OCI-LY7 (cell line): Measurements from ENCODE around the gene DNAH5. TPM values are rescaled to one million over a fixed set of nuclear protein-coding genes. Genes with fewer than 3 reads are reported as not detected.

Experiments used
- BruUV-seq: library from RNA; stranded (reverse); fragments of 400-500 nt; replicated peaks from 2 replicates; lab custom pipeline; 2021; lab: Mats Ljungman, UMichigan
- CTCF ChIA-PET: fragments of 300-600 bp; sonication (Branson Sonifier 250); formaldehyde crosslinking; loops from one replicate; lab custom pipeline; 2022; ENCODE audit warnings: antibody characterized with exemption; ENCODE audit not compliant: unreplicated experiment; lab: Charles Lee
- POLR2A ChIA-PET: fragments of 300-600 bp; sonication (Branson Sonifier 250); formaldehyde crosslinking; loops from one replicate; lab custom pipeline; 2022; ENCODE audit warnings: antibody characterized with exemption; lab: Charles Lee
- DNase-seq: peaks from one replicate; pipeline ENCODE4 v3.0.0-alpha.2; 2015; ENCODE audit warnings: low spot score
- H2AFZ ChIP-seq: fragments of 200-600 bp; sonication (generic), shearing (Covaris generic); 2 replicates; pipeline ENCODE4 v1.6.1; 2014; ENCODE audit warnings: mild to moderate bottlenecking, antibody characterized with exemption, low read length, moderate library complexity
- H3K27ac ChIP-seq: fragments of 200-600 bp; sonication (generic); 2 replicates; pipeline ENCODE4 v1.5.1; 2014; ENCODE audit warnings: mixed run types, low read depth, mild to moderate bottlenecking, moderate library complexity, low read length, inconsistent platforms; ENCODE audit not compliant: poor library complexity, severe bottlenecking
- H3K36me3 ChIP-seq: fragments of 200-600 bp; sonication (generic); 2 replicates; pipeline ENCODE4 v1.6.1; 2014; ENCODE audit warnings: mild to moderate bottlenecking, antibody characterized with exemption, low read length, moderate library complexity, mixed read lengths; ENCODE audit not compliant: insufficient read depth
- H3K4me1 ChIP-seq: fragments of 200-600 bp; sonication (generic); 2 replicates; pipeline ENCODE4 v1.5.1; 2014; ENCODE audit warnings: mild to moderate bottlenecking, low read length; ENCODE audit not compliant: insufficient read depth, poor library complexity, severe bottlenecking
- H3K4me2 ChIP-seq: fragments of 200-600 bp; sonication (generic); 2 replicates; pipeline ENCODE4 v1.6.1; 2014; ENCODE audit warnings: mild to moderate bottlenecking, low read length
- H3K4me3 ChIP-seq: fragments of 200-600 bp; sonication (generic); 2 replicates; pipeline ENCODE4 v1.5.1; 2014; ENCODE audit warnings: mild to moderate bottlenecking, low read depth, low read length; ENCODE audit not compliant: poor library complexity, severe bottlenecking
- H3K79me2 ChIP-seq: fragments of 200-600 bp; sonication (generic); 2 replicates; pipeline ENCODE4 v1.6.1; 2016; ENCODE audit warnings: low read depth, mild to moderate bottlenecking, low read length, moderate library complexity, mixed read lengths; ENCODE audit not compliant: insufficient read depth
- H3K9me2 ChIP-seq: fragments of 200-600 bp; sonication (generic); 2 replicates; pipeline ENCODE4 v1.6.1; 2016; ENCODE audit warnings: mild to moderate bottlenecking, low read length, mixed read lengths; ENCODE audit not compliant: insufficient read depth
- H3K9me3 ChIP-seq: fragments of 200-600 bp; sonication (generic); 2 replicates; pipeline ENCODE4 v1.6.1; 2014; ENCODE audit warnings: mild to moderate bottlenecking, mixed run types, low read length, mixed read lengths
- H4K20me1 ChIP-seq: fragments of 200-600 bp; sonication (generic); 2 replicates; pipeline ENCODE4 v1.6.1; 2014; ENCODE audit warnings: mild to moderate bottlenecking, antibody characterized with exemption, low read length, moderate library complexity, mixed read lengths; ENCODE audit not compliant: insufficient read depth
- EZH2phosphoT487 ChIP-seq: fragments of 200-600 bp; sonication (generic); IDR thresholded peaks from 2 replicates; pipeline ENCODE4 v1.6.1; 2018; ENCODE audit warnings: low read depth, borderline replicate concordance, mild to moderate bottlenecking, mixed run types, antibody characterized with exemption, low read length, moderate library complexity, mixed read lengths
- intact Hi-C: fragments of 100-400 bp; cut with micrococcal nuclease; formaldehyde crosslinking; loops from one replicate; pipeline ENCODE4 v1.10.0; 2022; ENCODE audit not compliant: unreplicated experiment
- total RNA-seq, 2 experiments: library from RNA; depleted of rRNA in 1 of 2; stranded (reverse); fragments of >200 nt in 1 of 2; shearing (Covaris generic) in 1 of 2; gene quantifications; 2 replicates each; pipeline ENCODE4 v1.2.3, GENCODE V29; 2014 to 2022
- TF ChIP-seq, protein P1 (sequence below): fragments of 200-600 bp; sonication (generic); conservative IDR thresholded peaks from 2 replicates; pipeline ENCODE4 v1.5.1; 2014; ENCODE audit warnings: mild to moderate bottlenecking, antibody characterized with exemption, low read length, moderate library complexity, mixed read lengths

DNAH5 gene
- total RNA-seq, 2 experiments from 2014 or later: 0.06 TPM; not detected in 1

GRCh38 chr5:13930541-13931171 is 13.8 kb downstream of the DNAH5 start:
- no peaks in the 10 kb centered on the region for H3K9me3 ChIP-seq
- TF ChIP-seq EZH2phosphoT487: no peak
- TF ChIP-seq, protein P1, sequence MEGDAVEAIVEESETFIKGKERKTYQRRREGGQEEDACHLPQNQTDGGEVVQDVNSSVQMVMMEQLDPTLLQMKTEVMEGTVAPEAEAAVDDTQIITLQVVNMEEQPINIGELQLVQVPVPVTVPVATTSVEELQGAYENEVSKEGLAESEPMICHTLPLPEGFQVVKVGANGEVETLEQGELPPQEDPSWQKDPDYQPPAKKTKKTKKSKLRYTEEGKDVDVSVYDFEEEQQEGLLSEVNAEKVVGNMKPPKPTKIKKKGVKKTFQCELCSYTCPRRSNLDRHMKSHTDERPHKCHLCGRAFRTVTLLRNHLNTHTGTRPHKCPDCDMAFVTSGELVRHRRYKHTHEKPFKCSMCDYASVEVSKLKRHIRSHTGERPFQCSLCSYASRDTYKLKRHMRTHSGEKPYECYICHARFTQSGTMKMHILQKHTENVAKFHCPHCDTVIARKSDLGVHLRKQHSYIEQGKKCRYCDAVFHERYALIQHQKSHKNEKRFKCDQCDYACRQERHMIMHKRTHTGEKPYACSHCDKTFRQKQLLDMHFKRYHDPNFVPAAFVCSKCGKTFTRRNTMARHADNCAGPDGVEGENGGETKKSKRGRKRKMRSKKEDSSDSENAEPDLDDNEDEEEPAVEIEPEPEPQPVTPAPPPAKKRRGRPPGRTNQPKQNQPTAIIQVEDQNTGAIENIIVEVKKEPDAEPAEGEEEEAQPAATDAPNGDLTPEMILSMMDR: no peak
- no peak for DNase-seq
- ChIA-PET POLR2A (no interaction called here), CTCF (no interaction called here)
- H3K9me2 ChIP-seq: no peaks in the 10 kb centered on the region
- no peaks in the 10 kb centered on the region for H3K4me1 ChIP-seq
- H3K4me2 ChIP-seq: no peak overlapping the region
- no peaks in the 10 kb centered on the region for H3K36me3 ChIP-seq
- no peaks in the 10 kb centered on the region for H4K20me1 ChIP-seq
- intact Hi-C loops: no loop called here
- H2AFZ ChIP-seq: no peak overlapping the region
- no peak overlapping the region for H3K27ac ChIP-seq
- BruUV-seq: no TSS peak
- no peak overlapping the region for H3K4me3 ChIP-seq
- H3K79me2 ChIP-seq: no peaks in the 10 kb centered on the region

- no peak for TF ChIP-seq EZH2phosphoT487
- TF ChIP-seq, protein P1: no peak
- no peaks in the 10 kb centered on the region for H3K4me1 ChIP-seq
- POLR2A ChIA-PET: interaction anchor here (0.5 to 0.9 kb wide), 2 partner anchors 12 to 123 kb away, joined by 3 to 4 read pairs; no protein-coding TSS in a partner anchor
- H3K27ac ChIP-seq: no peak overlapping the region
- H3K79me2 ChIP-seq: no peaks in the 10 kb centered on the region
- intact Hi-C loops: no loop called here
- H2AFZ ChIP-seq: no peak overlapping the region
- DNase-seq: no peak
- no TSS peak for BruUV-seq
- no peak overlapping the region for H3K4me2 ChIP-seq
- H3K9me2 ChIP-seq: no peaks in the 10 kb centered on the region; the same call in 1 of the 2 replicates
- no peaks in the 10 kb centered on the region for H4K20me1 ChIP-seq
- no peaks in the 10 kb centered on the region for H3K9me3 ChIP-seq
- no peaks in the 10 kb centered on the region for H3K36me3 ChIP-seq
- CTCF ChIA-PET: no interaction called here
- no peak overlapping the region for H3K4me3 ChIP-seq
Observed at GRCh38 chr5:13926731-13927130, 17.8 kb downstream of the DNAH5 start.

GRCh38 chr5:13921578-13921977 is 22.9 kb downstream of the DNAH5 start:
- Histone ChIP-seq H4K20me1 (no peaks in the 10 kb centered on the region), H3K4me2 (no peak overlapping the region), H3K79me2 (no peaks in the 10 kb centered on the region), H3K9me3 (no peaks in the 10 kb centered on the region), H3K4me1 (no peaks in the 10 kb centered on the region), H3K9me2 (no peaks in the 10 kb centered on the region; the same call in 1 of the 2 replicates), H3K27ac (no peak overlapping the region), H3K4me3 (no peak overlapping the region), H2AFZ (no peak overlapping the region), H3K36me3 (no peaks in the 10 kb centered on the region)
- CTCF ChIA-PET: no interaction called here
- TF ChIP-seq, protein P1: no peak
- TF ChIP-seq EZH2phosphoT487: no peak
- no peak for DNase-seq
- POLR2A ChIA-PET: no interaction called here
- intact Hi-C loops: no loop called here
- BruUV-seq: no TSS peak
